Measurements from ENCODE around the gene CPEB4. TPM values are rescaled to one million over a fixed set of nuclear protein-coding genes. Genes with fewer than 3 reads are reported as not detected.

CPEB4 gene
- total and polyA plus RNA-seq, 2 experiments from 2014 or later: 5.9 to 10.2 TPM

DNA sequence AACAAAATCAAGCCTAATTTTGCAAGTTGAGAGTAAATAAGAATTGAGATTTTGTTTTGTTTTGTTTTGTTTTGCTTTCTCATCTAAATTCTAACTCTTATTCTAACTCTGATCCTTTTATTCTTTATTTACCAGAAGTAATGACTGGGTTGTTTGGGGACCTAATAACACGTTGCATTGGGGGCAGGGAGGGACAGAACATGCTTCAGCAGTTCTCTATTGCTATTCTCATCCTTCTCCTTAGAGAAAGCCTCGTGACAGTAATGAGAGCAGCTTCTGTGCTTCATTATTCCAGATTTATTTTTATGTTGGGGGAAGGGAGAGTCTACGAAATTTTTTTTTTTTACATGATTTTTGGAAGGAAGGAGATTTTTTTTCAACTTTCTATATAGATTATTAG, 21.1 kb downstream of the CPEB4 start:
- Histone ChIP-seq H3K9me2 (ENCODE audit: insufficient read depth) (no peaks in the 10 kb centered on the region), H3K4me3 (no peak overlapping the region), H3K27ac (ENCODE audit: low read depth) (peak overlapping the region; percentile 18; the same call in 1 of the 2 replicates), H3K4me2 (no peak overlapping the region; the same call in 1 of the 2 replicates), H3K27me3 (ENCODE audit: insufficient read depth) (no peaks in the 10 kb centered on the region), H3K79me2 (replicated peaks; ENCODE audit: insufficient read depth) (no peaks in the 10 kb centered on the region; the same call in 1 of the 2 replicates), H2AFZ (no peak overlapping the region), H3K4me1 (ENCODE audit: insufficient read depth) (peaks cover 27% of the 10 kb centered on the region), H3F3A (replicated peaks; ENCODE audit: low read depth) (no peaks in the 10 kb centered on the region), H3K36me3 (ENCODE audit: insufficient read depth) (no peaks in the 10 kb centered on the region), H4K20me1 (replicated peaks; ENCODE audit: insufficient read depth) (no peaks in the 10 kb centered on the region)
- Mint-ChIP-seq H3K27ac (peak overlapping the region; percentile 54), H3K9me3 (no peaks in the 10 kb centered on the region), H3K27me3 (ENCODE audit: insufficient read depth, low read depth, poor library complexity) (peaks cover 3% of the 10 kb centered on the region), H3K36me3 (ENCODE audit: low read depth) (peaks cover 7% of the 10 kb centered on the region; the same call in 1 of the 3 replicates), H3K4me3 (no peak overlapping the region), H3K4me1 (peaks cover 43% of the 10 kb centered on the region)
- ATAC-seq (no peak), DNase-seq (ENCODE audit: low spot score) (no peak)
- TF ChIP-seq, protein P1, sequence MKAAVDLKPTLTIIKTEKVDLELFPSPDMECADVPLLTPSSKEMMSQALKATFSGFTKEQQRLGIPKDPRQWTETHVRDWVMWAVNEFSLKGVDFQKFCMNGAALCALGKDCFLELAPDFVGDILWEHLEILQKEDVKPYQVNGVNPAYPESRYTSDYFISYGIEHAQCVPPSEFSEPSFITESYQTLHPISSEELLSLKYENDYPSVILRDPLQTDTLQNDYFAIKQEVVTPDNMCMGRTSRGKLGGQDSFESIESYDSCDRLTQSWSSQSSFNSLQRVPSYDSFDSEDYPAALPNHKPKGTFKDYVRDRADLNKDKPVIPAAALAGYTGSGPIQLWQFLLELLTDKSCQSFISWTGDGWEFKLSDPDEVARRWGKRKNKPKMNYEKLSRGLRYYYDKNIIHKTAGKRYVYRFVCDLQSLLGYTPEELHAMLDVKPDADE (IDR thresholded peaks at IDR 0.05): no peak
- TF ChIP-seq ZNF331 (CRISPR knock-in tag; IDR thresholded peaks at IDR 0.05; ENCODE audit: low read depth) (no peak), STAT1 (IDR thresholded peaks at IDR 0.05; ENCODE audit: unreplicated experiment) (no peak), POLR2AphosphoS5 (IDR thresholded peaks at IDR 0.05; ENCODE audit: low read depth) (no peak), ZNF114 (CRISPR knock-in tag; IDR thresholded peaks at IDR 0.05) (no peak), EZH2 (IDR thresholded peaks at IDR 0.05; ENCODE audit: low read depth, unreplicated experiment) (no peak), CREB1 (CRISPR knock-in tag; IDR thresholded peaks at IDR 0.05; ENCODE audit: low read depth) (no peak), EZH2phosphoT487 (IDR thresholded peaks at IDR 0.05; ENCODE audit: unreplicated experiment) (no peak), JUNB (IDR thresholded peaks at IDR 0.05; ENCODE audit: unreplicated experiment) (no peak), REST (IDR thresholded peaks at IDR 0.05; ENCODE audit: unreplicated experiment) (no peak), NANOG (IDR thresholded peaks at IDR 0.05; ENCODE audit: borderline replicate concordance) (no peak)
- TF ChIP-seq, protein P2, sequence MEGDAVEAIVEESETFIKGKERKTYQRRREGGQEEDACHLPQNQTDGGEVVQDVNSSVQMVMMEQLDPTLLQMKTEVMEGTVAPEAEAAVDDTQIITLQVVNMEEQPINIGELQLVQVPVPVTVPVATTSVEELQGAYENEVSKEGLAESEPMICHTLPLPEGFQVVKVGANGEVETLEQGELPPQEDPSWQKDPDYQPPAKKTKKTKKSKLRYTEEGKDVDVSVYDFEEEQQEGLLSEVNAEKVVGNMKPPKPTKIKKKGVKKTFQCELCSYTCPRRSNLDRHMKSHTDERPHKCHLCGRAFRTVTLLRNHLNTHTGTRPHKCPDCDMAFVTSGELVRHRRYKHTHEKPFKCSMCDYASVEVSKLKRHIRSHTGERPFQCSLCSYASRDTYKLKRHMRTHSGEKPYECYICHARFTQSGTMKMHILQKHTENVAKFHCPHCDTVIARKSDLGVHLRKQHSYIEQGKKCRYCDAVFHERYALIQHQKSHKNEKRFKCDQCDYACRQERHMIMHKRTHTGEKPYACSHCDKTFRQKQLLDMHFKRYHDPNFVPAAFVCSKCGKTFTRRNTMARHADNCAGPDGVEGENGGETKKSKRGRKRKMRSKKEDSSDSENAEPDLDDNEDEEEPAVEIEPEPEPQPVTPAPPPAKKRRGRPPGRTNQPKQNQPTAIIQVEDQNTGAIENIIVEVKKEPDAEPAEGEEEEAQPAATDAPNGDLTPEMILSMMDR (conservative IDR thresholded peaks at IDR 0.05; ENCODE audit: low read depth in 2 of 2): no peak
- TF ChIP-seq, protein P3, sequence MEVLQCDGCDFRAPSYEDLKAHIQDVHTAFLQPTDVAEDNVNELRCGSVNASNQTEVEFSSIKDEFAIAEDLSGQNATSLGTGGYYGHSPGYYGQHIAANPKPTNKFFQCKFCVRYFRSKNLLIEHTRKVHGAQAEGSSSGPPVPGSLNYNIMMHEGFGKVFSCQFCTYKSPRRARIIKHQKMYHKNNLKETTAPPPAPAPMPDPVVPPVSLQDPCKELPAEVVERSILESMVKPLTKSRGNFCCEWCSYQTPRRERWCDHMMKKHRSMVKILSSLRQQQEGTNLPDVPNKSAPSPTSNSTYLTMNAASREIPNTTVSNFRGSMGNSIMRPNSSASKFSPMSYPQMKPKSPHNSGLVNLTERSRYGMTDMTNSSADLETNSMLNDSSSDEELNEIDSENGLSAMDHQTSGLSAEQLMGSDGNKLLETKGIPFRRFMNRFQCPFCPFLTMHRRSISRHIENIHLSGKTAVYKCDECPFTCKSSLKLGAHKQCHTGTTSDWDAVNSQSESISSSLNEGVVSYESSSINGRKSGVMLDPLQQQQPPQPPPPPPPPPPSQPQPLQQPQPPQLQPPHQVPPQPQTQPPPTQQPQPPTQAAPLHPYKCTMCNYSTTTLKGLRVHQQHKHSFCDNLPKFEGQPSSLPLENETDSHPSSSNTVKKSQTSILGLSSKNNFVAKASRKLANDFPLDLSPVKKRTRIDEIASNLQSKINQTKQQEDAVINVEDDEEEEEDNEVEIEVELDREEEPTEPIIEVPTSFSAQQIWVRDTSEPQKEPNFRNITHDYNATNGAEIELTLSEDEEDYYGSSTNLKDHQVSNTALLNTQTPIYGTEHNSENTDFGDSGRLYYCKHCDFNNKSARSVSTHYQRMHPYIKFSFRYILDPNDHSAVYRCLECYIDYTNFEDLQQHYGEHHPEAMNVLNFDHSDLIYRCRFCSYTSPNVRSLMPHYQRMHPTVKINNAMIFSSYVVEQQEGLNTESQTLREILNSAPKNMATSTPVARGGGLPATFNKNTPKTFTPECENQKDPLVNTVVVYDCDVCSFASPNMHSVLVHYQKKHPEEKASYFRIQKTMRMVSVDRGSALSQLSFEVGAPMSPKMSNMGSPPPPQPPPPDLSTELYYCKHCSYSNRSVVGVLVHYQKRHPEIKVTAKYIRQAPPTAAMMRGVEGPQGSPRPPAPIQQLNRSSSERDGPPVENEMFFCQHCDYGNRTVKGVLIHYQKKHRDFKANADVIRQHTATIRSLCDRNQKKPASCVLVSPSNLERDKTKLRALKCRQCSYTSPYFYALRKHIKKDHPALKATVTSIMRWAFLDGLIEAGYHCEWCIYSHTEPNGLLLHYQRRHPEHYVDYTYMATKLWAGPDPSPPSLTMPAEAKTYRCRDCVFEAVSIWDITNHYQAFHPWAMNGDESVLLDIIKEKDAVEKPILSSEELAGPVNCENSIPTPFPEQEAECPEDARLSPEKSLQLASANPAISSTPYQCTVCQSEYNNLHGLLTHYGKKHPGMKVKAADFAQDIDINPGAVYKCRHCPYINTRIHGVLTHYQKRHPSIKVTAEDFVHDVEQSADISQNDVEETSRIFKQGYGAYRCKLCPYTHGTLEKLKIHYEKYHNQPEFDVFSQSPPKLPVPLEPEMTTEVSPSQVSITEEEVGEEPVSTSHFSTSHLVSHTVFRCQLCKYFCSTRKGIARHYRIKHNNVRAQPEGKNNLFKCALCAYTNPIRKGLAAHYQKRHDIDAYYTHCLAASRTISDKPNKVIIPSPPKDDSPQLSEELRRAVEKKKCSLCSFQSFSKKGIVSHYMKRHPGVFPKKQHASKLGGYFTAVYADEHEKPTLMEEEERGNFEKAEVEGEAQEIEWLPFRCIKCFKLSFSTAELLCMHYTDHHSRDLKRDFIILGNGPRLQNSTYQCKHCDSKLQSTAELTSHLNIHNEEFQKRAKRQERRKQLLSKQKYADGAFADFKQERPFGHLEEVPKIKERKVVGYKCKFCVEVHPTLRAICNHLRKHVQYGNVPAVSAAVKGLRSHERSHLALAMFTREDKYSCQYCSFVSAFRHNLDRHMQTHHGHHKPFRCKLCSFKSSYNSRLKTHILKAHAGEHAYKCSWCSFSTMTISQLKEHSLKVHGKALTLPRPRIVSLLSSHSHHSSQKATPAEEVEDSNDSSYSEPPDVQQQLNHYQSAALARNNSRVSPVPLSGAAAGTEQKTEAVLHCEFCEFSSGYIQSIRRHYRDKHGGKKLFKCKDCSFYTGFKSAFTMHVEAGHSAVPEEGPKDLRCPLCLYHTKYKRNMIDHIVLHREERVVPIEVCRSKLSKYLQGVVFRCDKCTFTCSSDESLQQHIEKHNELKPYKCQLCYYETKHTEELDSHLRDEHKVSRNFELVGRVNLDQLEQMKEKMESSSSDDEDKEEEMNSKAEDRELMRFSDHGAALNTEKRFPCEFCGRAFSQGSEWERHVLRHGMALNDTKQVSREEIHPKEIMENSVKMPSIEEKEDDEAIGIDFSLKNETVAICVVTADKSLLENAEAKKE (CRISPR knock-in tag; IDR thresholded peaks at IDR 0.05): no peak
